ENCODE data around the gene ID3. TPM values are rescaled to one million over a fixed set of nuclear protein-coding genes. Genes with fewer than 3 reads are reported as not detected.
"Not testable (repeated sequence)": the region's sequence is repeated elsewhere in the genome, so short reads cannot be mapped to it uniquely, and the experiment has no call there.

ID3 gene
- total RNA-seq, 1 donor from 2014 or later = 487 TPM

DNA sequence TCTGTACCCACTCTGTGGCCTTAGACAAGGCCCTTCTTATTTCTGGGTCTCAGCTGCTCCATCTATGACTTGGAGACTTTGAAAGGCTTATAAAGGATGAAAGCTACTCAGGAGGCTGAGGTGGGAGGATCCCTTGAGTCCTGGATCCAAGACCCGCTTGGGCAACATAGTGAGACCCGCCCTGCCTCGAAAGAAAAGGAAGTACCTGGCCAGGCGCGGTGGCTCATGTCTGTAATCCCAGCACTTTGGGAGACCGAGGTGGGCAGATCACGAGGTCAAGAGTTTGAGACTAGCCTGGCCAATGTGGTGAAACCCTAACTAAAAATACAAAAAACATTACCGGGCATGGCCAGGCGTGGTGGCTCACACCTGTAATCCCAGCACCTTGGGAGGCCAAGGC, 13.4 kb downstream of the ID3 start:
- Mint-ChIP-seq H3K4me1 (peaks cover 26% of the 10 kb centered on the region), H3K36me3 (no peaks in the 10 kb centered on the region), H3K4me3 (no peak overlapping the region), H3K27me3 (ENCODE audit: low read depth) (no peaks in the 10 kb centered on the region), H3K9me3 (no peaks in the 10 kb centered on the region), H3K27ac (no peak overlapping the region)
- TF ChIP-seq, protein P1, sequence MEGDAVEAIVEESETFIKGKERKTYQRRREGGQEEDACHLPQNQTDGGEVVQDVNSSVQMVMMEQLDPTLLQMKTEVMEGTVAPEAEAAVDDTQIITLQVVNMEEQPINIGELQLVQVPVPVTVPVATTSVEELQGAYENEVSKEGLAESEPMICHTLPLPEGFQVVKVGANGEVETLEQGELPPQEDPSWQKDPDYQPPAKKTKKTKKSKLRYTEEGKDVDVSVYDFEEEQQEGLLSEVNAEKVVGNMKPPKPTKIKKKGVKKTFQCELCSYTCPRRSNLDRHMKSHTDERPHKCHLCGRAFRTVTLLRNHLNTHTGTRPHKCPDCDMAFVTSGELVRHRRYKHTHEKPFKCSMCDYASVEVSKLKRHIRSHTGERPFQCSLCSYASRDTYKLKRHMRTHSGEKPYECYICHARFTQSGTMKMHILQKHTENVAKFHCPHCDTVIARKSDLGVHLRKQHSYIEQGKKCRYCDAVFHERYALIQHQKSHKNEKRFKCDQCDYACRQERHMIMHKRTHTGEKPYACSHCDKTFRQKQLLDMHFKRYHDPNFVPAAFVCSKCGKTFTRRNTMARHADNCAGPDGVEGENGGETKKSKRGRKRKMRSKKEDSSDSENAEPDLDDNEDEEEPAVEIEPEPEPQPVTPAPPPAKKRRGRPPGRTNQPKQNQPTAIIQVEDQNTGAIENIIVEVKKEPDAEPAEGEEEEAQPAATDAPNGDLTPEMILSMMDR (IDR thresholded peaks at IDR 0.05; ENCODE audit: unreplicated experiment) = no peak
- no peak for DNase-seq (ENCODE audit: low spot score in 2 of 2, unreplicated experiment in 2 of 2)

DNA sequence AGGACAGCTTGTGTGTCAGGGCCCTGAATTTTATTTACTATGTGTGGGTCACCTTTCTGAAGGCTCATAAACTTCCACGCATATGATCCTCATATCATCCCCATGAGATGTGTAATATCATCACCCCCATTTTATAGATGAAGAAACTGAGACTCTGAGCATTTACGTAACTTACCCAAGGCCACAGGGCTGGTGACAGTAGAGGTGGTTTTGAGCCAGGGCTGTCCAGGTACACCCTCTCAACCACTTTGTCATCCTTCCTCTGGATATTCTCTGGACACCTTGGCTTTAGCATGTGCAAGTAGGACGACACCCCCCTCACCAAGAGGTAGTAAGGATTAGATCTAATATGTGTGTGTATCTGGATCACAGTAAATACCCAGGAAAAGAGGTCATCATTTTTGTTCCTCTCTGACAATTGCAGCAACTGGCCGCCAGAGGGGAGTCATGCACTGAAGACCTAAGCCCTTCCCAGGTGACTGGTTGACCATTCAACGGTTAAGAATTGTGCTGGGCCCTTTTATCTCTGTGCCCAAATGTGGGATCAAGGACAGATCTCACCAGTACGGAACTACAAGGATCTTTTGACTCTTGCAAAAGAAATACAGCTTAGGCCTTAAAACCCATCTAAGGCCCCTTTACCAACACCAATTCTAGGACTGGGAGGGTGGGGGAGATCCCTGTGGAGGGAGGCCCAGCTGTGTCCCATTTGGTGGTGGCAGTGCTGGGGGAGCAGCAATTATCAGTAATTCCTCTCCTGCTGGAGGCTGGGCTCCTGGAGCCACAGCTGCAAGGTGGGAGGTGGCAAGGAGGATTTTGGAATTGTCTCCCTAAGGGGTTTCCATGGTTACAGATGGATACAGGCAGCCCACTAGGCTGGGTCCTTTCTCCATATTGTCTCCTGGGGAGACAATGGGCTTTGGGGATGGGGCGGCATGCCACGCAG, 14.6 kb downstream of the ID3 start:
- Mint-ChIP-seq H3K27ac (peak overlapping the region; percentile 60), H3K27me3 (ENCODE audit: low read depth) (no peaks in the 10 kb centered on the region), H3K4me3 (no peak overlapping the region), H3K4me1 (peaks cover 24% of the 10 kb centered on the region), H3K36me3 (no peaks in the 10 kb centered on the region), H3K9me3 (no peaks in the 10 kb centered on the region)
- peak; percentile 59 to 83 for DNase-seq (ENCODE audit: low spot score in 2 of 2, unreplicated experiment in 2 of 2)
- TF ChIP-seq, protein P1 (IDR thresholded peaks at IDR 0.05; ENCODE audit: unreplicated experiment) = peak; percentile 90

DNA sequence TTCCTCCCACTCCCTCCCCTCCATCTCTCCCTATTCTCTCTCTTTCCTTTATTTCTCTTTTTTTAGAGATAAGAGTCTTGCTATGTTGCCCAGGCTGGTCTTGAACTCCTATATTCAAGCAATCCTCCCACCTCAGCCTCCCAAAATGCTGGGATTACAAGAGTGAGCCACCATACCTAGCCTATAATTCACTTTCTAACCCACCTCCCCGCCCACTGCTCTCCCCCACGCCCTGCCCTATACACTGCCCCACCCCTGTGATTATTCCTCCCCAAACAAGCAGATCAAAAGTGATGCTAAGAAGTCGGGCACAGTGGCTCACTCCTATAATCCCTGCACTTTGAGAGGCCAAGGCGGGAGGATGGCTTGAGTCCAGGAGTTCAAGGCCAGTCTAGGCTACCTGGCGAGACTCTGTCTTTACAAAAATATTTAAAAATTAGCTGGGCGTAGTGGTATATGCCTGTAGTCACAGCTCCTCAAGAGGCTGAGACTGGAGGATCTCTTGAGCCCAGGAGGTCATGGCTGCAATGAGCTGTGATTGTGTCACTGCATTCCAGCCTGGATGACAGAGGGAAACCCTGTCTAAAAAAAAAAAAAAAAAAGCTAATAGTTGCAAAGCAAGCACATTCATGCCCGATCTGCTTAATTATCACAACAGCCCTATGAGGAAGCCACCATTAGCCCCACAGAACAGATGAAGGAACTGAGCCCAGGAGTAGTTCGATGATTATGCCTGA, 15.4 kb downstream of the ID3 start:
- H3K27ac Mint-ChIP-seq = no peak overlapping the region
- H3K4me3 Mint-ChIP-seq = no peak overlapping the region
- TF ChIP-seq, protein P1 (IDR thresholded peaks at IDR 0.05; ENCODE audit: unreplicated experiment) = no peak
- DNase-seq (ENCODE audit: low spot score in 2 of 2, unreplicated experiment in 2 of 2) = no peak
- H3K36me3 Mint-ChIP-seq = no peaks in the 10 kb centered on the region
- no peaks in the 10 kb centered on the region for H3K9me3 Mint-ChIP-seq
- H3K4me1 Mint-ChIP-seq = peaks cover 22% of the 10 kb centered on the region
- H3K27me3 Mint-ChIP-seq (ENCODE audit: low read depth) = no peaks in the 10 kb centered on the region

DNA sequence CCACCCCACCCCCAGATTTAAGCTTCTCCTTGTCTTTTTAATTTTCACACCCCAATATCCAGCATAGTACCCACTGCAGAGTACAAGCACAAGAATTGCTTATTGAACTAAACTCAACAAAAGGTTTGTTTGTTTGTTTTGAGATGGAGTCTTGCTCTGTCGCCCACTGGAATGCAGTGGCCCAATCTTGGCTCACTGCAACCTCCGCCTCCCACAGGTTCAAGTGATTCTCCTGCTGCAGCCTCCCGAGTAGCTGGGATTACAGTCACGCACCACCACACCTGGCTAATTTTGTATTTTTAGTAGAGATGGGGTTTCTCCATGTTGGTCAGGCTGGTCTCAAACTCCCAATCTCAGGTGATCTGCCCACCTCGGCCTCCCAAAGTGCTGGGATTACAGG, 16.4 kb downstream of the ID3 start:
- H3K4me1 Mint-ChIP-seq = peaks cover 21% of the 10 kb centered on the region
- H3K27me3 Mint-ChIP-seq (ENCODE audit: low read depth); H3K36me3 Mint-ChIP-seq; H3K9me3 Mint-ChIP-seq; DNase-seq (ENCODE audit: low spot score in 2 of 2, unreplicated experiment in 2 of 2); H3K4me3 Mint-ChIP-seq; H3K27ac Mint-ChIP-seq: not testable (repeated sequence)

DNA sequence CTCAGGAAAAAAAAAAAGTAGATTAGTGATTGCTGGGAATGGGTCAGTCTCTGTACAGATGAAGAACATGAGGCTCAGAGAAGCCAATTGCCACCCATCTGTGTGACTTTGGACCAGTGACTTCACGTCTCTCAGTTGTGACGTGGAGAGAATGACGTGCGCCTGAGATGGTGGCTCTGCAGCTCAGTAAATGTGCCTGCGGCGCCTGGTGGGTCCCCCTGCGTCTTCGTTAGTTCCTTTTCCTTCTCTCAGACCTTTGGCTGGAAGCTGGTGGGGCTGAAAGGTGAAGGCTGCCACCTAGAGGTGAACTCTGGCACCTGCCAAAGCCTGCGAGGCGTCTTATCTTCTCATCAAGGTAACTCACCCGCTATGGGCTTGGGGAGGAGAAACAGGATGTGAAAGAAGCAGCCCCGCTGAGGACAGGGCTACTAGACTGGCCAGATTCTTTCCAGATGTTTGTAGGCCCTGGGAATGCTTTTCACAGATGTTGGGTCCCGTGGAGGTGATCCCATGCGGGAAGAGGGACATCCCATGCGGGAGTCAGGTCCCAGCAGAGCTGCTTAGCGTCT, 19.5 kb downstream of the ID3 start:
- Mint-ChIP-seq H3K27me3 (ENCODE audit: low read depth) (no peaks in the 10 kb centered on the region), H3K9me3 (no peaks in the 10 kb centered on the region), H3K4me3 (peak overlapping the region; percentile 56), H3K36me3 (no peaks in the 10 kb centered on the region), H3K27ac (peak overlapping the region; percentile 86), H3K4me1 (peaks cover 9% of the 10 kb centered on the region)
- DNase-seq (ENCODE audit: low spot score in 2 of 2, unreplicated experiment in 2 of 2) = peak; percentile 67 to 89
- TF ChIP-seq, protein P1 (IDR thresholded peaks at IDR 0.05; ENCODE audit: unreplicated experiment) = peak; percentile 81
